Measurements from ENCODE around the gene TENM4. TPM values are rescaled to one million over a fixed set of nuclear protein-coding genes. Genes with fewer than 3 reads are reported as not detected.

Gene TENM4
- total and polyA plus RNA-seq, 2 of the 8 experiments (the other 6 are each of a cell fraction or from before 2014, with no cell fraction given) = 3.5 to 7.2 TPM

DNA sequence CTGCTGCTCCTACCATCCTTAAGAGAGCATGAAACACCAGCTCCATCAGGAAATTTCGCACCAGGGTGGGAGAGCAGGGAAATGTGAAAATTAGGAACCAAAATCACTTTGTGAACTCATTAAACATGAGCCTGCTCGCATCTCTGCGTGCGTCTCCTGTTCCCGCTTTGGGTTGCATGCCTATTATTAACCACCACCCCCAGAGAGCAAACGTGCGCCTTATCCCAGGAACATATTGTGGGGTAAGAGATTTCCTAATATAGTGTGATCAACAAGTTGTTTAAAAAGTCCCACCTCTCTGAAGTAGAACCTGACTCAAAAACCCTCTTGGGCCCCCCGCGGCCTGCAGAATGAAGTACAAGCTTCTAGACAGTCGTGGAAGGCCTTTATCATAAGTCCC lies 115.0 kb downstream of the TENM4 start (continued):
- TF ChIP-seq EP300 (IDR thresholded peaks at IDR 0.05; ENCODE audit: borderline replicate concordance in 1 of 2, low read depth in 2 of 2, low read length in 2 of 2) = no peak
- TF ChIP-seq SP1 (IDR thresholded peaks at IDR 0.05; ENCODE audit: low read depth, low read length) = no peak
- TF ChIP-seq CHD2 (IDR thresholded peaks at IDR 0.05; ENCODE audit: low read length) = no peak
